M059J (cell line): ENCODE data around the gene DIS3L2. TPM values are rescaled to one million over a fixed set of nuclear protein-coding genes. Genes with fewer than 3 reads are reported as not detected.

Experiments used
- DNase-seq: peaks from one replicate; pipeline ENCODE4 v3.0.0-alpha.2; 2012; ENCODE audit warnings: low read depth
- total RNA-seq: library from RNA; depleted of rRNA; stranded (reverse); fragments of >200 nt; shearing (Covaris generic); gene quantifications from 2 replicates; pipeline ENCODE4 v1.2.3, GENCODE V29; 2014

DIS3L2 gene
- total RNA-seq, 1 experiment from 2014 or later, result 10.6 TPM

DNA sequence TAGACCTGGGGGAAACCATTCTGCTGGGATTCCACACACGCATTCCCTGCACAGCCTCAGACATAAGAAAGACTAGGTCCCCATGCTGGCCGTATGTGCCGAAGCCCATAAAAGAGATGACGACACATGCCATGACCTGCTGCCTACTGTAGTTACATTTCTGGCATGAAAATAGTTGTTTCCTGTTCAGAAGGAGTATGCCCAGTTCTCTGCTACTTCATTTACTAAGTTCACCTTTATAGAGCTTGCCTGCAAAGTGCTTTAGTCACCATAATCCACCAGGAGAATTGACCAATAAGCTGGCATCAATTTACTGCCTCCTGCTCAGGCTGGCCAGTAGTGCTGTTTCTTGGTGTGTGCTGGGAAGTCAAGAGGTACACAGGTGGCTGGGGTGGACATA is 266.8 kb downstream of the DIS3L2 start:
- DNase-seq, result no peak

DNA sequence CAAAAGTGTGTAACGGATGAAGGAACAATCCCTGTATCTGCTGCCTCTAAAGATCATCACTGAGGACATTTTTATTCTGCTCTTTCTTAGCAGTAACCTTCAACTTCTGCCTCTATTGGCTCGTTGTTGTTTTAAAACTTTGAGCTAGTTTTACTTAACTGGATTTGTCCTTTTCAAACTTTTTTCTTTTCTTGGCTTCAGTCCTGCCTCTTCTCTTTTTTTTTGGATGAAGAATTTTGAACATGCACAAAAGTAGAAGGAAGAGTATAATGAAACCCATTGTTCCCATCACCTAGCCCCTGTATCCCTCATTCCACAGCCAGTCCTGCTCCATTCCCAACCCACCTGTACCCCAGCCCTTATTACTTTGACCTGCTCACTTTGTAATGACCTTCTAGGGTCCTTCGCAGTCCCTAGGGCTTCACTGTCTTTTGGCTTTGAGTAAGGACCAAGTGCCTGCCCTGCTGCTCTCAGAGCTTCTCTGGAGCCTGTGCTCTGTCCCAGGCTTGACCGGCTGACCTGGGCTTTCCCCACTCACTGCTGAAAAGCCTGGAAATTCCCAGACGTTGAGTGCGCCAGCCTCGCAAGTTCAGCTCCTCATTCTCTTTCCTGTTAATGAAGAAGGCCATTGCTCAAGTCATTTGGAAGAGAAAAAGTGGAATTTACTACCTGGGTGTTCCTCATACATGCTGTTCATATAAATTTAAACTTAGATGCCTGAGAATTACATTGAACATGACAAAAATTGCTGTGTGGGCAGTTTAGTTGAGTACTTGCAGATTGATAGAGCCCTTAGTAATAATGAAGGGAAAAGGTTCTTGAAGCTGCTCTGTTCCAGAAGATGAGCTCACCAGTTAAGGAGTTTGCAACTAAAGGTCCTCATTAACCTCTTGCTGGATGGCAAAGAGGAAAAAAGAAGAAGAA is 267.7 kb downstream of the DIS3L2 start:
- no peak for DNase-seq

DNA sequence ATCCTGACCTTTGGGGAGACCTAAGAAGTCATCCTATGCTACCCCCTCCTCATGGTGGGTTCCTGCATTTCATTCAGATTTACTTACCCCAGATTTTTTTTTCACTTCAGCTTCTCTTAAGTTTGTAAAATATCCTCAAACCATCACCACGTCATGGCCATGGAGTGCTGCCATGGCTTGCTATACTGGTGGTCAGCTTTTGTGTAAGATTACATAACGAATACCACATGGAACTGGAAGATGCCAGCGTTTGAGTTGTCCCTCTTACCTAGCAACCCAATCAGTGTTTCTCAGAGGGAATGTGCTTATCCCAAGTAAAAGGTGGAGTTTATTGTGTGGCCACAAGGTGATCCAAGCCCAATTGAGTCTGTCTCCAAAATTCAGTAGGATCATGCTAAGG is 268.4 kb downstream of the DIS3L2 start:
- no peak for DNase-seq

DNA sequence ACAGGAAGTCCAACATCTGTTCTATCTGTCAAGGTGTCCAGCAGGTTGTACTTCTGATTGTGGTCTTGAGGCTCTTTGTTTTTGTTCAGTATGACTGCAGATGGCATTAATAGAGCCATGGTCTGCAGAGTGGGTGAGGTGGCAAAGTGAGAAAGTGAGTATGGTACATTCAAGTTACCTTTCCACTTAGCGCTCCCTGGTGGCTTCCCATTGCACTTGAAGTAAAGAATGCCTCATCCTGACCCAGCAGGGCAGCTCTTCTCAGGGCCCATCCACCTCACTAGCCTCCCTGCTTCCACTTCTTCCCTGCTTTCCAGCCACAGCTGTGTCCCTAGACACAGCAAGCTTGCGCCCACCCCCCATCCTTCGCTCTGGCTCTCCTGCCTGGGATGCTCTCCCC is 269.0 kb downstream of the DIS3L2 start:
- DNase-seq, result peak; percentile 3

DNA sequence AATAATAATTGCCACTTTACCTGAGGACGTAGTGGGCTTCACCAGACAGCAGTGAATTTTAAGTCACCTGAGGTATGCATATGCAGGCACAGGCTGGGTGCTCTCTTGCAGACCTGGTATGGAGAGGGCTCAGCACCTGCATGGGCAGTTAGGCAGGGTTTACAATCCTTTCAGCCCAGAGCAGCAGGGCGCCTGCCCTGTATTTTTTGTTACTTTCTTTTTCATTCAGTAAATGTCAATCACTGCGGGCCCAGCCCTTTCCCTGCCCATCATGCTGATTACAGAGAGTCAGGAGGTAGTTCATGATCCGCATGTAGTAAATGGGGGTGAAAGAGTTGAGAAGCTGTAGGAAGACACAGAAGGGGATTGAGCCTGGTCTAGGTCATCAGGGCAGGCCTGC is 270.0 kb downstream of the DIS3L2 start:
- DNase-seq, result no peak

DNA sequence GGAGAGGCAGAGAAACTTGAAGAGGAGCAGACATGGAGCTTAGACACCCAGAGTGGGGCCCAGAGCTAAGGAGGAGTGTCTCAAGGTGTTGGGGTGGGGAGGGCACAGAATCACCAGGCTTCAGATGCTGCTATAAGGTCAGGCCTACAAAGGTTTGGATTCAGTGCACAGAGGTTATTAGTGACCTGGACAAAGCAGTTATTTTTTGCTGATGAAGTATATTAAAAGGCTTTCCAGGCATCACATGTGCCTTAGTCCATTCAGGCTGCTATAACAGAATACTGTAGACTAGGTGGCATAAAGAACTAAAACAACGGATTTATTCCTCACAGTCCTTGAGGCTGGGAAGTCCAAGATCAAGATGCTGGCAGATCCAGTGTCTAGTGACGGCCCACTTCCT is 271.4 kb downstream of the DIS3L2 start:
- DNase-seq, result no peak

DNA sequence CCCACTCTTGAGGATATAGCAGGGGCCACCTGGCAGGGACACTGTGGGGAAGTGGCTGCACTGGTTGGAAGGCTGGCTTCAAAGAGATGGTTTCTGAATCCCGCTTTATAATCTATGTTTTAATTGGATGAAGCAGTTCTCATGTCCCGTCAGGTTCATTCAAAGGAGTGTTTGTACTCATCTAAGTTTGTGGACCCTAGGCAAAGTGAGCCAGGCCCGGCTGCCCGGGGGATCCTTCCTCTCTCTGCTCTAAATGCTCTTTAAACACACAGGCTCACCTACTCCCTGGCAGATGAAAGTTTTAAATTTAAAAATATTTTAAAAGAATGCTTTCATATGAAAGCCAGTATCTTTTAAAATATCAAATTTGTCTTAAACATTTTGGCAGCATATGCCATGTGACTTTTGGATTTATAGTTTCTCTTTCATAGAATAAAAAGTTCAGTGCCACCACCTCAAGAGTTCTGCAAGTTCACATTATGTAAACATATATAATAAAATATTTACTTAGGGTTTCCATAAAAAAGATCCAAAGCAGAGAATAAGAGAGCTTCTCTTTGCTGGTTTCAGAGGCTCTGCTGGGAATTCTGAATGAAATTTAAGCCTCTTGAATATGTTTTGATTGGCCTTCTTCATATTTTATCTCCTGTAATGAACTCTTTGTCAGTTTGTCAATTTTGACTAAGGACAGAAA is 273.6 kb downstream of the DIS3L2 start:
- DNase-seq, result no peak

DNA sequence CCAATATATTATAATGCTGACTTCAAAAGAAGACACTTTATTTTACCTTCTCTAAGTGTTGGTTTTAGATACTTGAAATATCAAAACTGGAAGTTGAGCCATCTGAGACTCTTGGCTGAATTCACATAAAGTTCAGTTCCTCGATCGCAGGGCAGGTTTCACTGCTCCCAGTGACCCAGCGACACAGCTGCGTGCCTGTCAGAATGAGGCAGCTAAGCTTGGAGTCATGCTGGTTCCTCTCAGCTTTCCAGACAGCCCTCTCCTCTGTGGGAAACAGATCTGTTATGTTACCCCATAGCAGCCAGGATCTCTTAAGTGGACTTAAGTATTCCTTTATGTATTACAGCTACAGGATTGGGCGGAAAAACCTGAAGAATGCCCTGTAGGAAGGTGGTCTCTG is 274.2 kb downstream of the DIS3L2 start:
- DNase-seq, result no peak

DNA sequence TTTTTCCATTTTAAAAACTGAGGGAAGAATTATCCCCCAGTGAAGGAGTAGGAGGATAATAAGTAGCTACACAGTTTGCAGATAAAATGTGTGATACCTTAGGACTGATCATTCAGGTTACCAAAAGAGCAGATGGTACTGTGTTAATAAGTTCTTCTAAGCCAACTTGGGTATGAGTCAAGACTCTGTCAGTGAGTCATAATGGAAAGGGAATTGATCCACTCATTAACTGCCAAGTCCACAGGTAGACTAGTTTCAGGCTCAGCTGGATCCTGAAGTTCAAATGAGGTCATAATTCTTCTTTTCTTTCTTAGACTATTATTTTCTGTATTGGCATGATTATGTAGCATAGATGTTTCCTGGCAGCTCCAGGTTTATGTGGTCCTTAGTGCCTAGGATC is 274.7 kb downstream of the DIS3L2 start:
- DNase-seq, result peak; percentile 46

DNA sequence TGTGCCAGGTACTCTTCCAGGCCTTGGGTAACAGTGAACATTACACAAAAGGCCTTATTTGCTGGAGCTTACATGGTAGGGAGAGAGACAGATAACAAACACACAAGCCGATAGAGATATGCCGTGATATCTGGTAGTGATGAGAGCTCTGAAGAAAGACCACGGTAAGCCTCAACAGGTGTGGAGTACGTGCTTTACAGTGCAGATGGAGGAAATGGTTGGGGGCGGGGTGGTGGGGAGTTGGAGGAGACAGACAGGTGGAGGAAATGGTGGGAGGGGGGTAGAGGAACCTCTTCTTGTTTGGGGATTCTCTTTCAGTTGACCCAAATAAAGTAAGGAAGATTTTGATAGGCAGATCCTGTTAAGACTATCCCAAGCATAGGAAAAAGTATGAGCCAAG is 276.0 kb downstream of the DIS3L2 start:
- DNase-seq, result no peak

DNA sequence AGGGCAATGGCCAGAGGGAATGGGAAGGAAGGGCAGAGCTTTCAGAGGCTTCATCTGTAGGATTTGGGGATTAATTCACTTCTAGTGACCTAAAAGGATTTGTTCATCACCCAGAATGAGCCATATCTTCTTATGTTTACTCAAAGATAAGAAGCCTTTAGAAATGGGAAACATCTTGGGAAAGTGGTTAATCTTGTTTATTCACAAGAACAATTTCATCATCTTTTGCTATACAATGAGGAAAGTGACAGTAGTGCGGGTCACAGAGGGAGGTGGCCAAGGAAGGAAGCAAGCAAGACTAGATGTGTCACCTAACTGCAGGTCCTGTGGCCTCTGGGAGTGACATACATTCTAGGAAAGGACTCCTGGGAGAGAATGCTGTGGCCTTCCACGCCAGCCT is 276.6 kb downstream of the DIS3L2 start:
- no peak for DNase-seq

DNA sequence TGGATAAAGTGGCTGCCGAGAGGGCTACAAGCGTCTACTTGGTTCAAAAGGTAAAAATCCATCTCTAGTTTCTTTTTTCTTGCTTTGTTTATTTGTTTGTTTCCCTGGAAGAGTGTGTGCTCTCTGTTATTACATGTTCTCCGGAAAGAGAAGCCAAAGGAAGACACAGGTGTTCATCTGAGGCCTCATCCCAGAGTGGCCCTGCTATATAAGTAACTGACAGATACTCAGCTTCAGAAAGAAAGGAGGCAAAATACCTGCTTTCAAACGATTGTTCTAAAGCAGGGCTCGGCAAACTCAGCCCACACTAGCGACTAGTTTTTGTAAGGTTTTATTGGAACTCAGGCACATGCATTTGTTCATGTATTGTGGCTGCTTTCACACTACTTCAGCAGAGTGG is 277.1 kb downstream of the DIS3L2 start:
- DNase-seq, result no peak

DNA sequence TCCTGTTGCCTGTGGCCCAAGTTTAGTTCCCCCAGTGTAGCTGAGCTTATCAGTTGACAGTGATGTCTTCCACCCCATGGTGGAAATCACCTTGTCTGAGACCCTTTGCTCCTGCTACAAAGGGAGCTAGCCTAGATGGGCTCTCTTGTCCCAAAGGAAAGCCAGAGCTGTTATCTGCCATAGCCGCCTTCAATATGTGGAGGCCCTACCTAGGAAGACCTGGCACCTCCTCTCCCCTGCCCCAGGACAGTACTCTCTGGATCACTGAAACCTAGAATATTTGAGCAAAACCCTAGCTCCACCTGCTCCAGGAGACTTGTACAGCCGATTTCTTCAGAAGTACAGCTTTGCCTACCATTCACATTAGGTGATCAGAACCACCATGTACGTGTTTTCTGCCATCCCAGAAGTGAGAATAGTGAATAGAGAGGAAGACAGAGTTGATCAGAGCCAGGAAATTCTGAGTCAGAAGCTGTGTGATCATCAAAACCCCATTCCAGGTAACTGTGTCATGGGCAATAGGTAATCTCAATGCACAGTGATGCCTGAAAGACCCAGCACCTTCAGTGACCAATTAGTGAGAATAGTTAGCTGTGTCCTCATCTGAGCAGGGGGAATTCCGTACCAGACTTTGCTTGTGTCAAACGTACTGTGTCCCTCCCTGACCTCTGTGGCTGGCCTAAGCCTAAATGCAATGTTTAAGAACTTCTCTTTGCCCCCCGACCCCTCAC is 278.6 kb downstream of the DIS3L2 start:
- DNase-seq, result peak; percentile 43

DNA sequence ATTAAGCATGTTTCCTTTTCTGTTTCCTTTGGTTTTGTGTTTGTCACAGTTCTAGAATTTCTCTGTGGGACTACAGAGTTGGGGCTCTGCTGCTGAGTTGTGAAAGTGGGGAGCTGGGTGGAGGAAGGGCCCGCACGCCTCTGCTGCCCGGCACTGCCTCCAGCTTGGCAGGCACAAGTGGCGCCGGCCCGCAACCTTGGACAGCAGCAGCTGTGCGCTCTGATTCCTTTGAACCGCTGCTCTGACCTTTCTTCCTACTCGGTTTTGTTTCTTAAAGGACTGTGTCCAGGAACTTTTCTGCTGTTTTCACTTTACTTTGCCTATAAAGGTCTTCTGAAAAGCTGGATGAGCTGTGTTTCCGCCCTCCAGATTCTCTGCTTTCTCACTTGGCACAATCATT is 279.4 kb downstream of the DIS3L2 start:
- DNase-seq, result no peak

DNA sequence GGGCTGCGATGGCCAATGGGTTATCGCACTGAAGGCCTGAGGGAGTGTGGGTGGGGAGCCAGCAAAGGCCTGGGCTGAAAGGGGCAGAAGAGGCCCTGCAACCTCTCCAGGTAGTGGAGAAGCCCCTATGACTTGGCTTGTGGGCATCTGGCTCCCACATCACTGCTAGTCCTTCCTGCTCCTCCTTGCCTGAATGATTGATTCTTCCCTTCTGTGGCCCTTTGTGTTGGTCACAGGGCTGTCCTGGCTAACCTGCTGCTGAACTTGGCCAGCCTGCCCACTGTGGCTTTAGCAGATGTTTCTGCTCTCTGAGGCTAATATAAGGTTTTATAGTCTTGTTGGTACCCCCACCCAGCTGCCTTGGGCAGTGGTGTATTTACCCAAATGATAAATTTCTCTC is 280.8 kb downstream of the DIS3L2 start:
- no peak for DNase-seq

DNA sequence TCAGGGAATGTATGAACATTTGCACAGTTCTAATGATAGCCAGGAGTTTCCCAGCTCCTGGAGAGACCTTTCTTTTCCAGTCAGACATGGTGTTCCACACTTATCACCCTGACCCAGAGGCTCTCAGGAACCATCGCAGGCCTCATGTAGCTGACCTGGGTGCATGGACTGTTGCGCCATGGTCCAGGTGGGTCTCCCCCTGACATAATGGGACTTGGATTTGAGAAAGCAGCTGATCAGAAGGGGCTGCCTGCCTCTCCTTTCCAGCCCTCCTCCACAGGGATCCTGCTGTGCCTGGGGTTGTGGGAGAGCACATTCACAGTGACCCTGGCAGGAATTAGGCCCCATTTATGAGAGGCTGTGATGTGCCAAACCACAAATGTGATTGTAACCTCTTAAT is 283.6 kb downstream of the DIS3L2 start:
- DNase-seq, result no peak

DNA sequence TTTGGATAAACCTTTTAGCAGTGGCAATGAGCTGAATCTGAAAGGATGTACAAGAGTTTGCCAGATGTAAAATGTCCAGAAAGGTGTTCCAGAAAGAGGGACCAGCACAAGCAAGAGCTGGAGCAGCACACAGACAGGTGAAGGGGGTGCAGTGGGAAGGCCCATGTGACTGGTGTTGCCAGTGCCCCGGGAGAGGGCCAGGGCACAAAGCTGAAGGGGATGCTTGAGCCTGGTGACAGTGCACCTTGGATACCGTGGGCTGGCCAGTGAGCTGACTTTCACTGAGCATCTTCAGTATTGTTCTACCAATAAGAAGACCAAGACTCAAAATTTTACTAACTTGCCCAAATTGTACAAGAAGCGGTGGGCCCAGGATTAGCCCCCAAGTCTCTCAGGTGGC is 284.7 kb downstream of the DIS3L2 start:
- DNase-seq, result no peak

DNA sequence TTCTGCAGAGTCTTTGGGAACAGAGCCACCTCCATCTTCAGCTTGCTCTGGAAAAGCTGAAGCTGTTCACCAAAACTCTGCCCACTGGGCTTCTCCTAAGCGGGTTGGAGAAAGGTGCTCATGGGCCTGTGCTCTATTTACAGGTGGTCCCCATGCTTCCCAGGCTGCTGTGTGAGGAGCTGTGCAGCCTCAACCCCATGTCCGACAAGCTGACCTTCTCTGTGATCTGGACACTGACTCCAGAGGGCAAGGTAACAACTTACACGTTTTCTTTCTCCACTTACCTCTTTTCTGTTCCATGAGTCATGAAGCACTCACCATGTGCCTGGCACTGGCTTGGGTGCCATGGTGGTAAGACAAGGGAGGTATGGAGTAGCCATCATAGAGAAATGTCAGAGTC is 287.6 kb downstream of the DIS3L2 start:
- DNase-seq, result no peak

DNA sequence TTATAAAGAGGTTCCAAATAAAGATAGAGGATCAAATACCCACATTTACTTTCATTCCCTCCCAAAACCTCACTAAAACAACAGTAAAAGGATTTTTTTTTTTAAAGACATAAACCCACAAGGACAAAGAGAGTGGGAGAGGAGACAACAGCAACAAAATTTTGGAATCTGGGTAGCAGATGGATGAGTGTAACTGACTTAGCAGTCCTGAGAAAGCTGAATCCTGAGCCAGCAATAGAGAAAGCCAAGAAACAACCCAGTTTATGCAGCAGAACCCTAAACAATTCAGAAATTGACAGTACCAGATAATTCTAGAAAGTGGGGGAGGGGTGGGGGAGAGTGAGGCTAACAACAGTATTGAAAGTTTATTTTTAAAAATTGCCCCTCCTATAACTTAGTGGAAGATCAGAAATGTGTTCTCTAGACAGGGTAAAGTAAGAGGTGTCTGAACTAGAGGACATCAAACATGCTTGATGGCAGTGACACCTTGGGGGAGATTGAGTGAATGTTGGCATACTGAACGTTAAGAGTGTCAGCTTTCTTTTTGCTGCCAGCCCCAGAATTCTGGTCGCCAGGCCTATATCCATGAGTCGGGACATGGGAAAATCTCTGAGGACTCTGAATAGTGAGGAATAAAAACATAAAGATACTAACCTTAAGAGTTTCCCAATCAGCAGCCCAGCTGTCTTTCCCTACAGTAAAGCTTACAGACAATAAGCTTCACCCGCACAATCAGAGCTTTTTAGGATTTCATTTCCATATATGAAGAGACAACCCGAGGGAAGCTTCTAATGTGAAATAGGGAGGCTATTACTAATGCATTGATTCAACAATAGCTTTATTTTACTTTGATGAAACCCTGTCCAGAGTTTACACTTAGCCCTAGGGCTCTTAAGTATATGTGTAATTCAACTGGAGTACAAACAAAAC is 289.0 kb downstream of the DIS3L2 start:
- DNase-seq, result no peak

DNA sequence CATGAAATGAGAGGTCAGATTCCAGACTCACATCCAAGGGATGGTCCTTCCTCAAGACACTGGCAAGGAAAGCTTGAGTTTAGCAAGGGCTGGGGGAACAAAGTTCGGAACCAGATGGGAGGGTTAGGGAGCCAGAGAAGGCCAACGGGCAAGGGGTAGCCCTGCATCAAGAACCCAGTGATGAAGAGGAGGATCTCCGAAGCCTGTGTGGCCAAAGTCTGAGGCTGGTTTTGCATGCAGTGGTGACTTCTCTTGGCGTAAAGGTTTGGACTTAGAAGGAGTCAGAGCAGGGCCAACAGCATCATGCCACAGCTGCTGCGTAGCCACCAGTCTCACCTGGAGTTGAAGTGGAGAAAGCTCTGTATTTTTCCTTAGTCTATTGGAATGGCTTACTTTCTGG is 293.5 kb downstream of the DIS3L2 start:
- DNase-seq, result no peak

DNA sequence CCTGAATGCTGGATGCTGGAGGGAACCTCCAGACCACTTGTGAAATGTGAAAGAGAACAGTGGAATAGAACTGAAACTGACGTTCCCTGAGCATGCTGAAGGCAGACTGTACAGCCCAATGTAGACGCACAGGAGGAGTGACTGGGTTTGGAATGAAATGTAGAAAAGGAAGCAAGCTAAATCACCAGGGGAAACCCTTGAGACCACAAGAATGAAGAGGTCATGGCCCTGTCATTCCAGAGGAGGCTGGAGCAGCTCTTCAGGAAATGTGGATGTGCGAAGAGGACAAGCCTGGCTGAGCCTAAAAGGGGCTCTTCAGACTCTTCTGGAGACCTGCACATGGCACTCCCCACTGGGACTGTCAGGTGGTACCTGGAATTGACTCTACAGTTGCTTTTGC is 298.6 kb downstream of the DIS3L2 start:
- DNase-seq, result peak; percentile 91

DNA sequence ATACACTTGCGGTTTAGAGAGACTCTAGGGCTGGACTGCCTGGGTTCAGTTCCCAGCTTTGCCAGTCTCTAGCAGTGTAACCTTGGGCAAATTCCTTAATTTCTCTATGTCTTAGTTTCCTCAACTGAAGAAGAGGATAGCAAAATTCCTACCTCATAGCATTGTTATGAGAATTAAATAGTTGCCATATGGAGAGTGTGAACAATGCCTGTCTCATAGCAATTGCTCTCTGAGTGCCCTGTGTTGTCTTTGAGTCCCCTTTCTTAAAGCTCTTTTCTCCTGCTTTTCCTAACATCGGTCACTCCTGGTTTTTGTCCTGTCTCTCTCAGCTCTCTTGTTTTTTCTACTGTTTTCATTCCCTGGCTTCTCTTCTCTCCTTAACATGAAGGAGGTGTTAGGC is 300.3 kb downstream of the DIS3L2 start:
- DNase-seq, result no peak
